Astrocyte of the cerebellum (primary cell): ENCODE results near the gene DSN1.

Experiments
- DNase-seq: peaks from one replicate; pipeline ENCODE4 v3.0.0-alpha.2; 2011; ENCODE audit warnings: low read depth
- H3K4me3 ChIP-seq: 2 replicates; pipeline ENCODE4 v1.5.1; 2011; ENCODE audit warnings: mild to moderate bottlenecking, low read depth, low read length, moderate library complexity
- CTCF ChIP-seq: IDR thresholded peaks from 2 replicates; pipeline ENCODE4 v1.5.1; 2012; ENCODE audit warnings: low read length, low read depth, moderate library complexity, mild to moderate bottlenecking; ENCODE audit errors: missing control alignments
- in situ Hi-C: cut with HindIII; loops from 2 replicates; pipeline ENCODE4 v1.10.0; 2017; ENCODE audit warnings: low sequenced_read_pairs

The DSN1 gene, protein sequence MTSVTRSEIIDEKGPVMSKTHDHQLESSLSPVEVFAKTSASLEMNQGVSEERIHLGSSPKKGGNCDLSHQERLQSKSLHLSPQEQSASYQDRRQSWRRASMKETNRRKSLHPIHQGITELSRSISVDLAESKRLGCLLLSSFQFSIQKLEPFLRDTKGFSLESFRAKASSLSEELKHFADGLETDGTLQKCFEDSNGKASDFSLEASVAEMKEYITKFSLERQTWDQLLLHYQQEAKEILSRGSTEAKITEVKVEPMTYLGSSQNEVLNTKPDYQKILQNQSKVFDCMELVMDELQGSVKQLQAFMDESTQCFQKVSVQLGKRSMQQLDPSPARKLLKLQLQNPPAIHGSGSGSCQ

DNA sequence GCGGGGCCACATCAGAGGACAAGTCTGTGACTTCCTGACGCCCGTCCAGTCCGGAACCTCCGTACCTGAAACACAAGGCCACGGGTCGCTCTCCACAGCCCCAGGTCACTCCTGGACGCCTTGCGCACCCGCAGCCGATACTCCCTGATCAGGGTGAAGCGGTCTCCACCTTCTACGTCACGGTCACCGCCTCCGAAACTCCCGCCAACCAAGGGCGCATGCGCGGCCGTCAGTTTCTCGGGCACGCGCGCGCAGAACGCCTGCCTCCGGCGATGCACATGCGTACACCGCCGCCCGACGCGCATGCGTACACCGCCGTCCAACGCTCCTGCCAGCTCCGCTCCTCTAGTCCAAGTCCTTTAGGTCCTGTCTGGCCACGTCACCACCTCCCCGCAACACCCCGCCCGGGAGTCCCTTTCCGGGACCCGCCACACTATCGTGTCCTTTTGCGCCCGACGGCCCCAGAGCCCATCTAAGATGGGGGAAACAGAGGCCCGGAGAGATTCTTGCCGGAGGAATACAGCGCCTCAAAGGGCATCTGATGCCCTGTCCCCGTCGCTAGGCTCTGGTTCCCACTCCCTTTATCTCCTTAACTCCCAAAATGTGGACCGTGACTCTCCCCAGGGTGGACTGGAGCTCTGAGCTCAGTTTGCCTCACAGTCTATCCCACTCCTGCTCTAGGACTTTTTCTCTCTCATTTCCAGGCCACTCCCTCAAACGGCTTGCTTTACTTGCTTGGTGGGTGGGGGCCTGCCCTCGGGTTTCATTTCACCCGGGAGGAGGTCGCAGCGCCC is at the start of gene DSN1:
DSN1 (minus strand) TSS at position 167 of the 794 bp plus-strand sequence. CDS start 2,305 bp downstream, outside the sequence.
- peak; percentile 92 for DNase-seq
- peak within 1 kb of the TSS; percentile 70 for H3K4me3 ChIP-seq
- in situ Hi-C loops, result loop anchor here (25.0 kb wide), 2 partner anchors 211 to 286 kb away; partner anchors contain the start of gene TGIF2
- TF ChIP-seq CTCF, result peak; percentile 75

GRCh38 chr20:36823121-36823520 is 49.6 kb upstream of the DSN1 start:
- no peak for DNase-seq
- in situ Hi-C loops, result no loop called here
- TF ChIP-seq CTCF, result no peak
- H3K4me3 ChIP-seq, result no peak overlapping the region

DNA sequence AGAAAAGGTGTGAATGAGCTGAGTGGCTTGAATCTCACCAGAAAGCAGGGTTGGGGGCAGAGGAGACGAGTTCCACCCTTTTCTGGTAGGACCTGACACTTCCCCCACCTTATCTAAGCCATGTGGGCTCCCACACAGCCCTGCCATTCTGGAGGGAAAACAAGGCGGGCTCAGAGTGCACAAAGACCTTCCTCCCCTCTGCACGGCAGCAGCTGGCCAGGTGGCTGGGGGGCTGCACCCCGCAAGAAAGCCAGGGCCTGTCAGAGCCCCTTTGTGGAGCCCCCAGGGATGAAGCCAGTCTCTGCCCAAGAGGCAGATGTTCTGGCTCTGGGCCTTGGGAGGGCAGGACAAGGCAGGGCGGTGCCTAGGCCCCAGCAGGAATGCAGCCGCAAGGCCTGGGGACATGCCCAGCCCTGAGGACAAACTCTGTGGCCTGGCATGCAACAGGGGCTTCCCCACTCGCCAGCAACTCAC is 48.4 kb upstream of the DSN1 start:
- DNase-seq, result no peak
- in situ Hi-C loops, result no loop called here
- TF ChIP-seq CTCF, result no peak
- no peak overlapping the region for H3K4me3 ChIP-seq

DNA sequence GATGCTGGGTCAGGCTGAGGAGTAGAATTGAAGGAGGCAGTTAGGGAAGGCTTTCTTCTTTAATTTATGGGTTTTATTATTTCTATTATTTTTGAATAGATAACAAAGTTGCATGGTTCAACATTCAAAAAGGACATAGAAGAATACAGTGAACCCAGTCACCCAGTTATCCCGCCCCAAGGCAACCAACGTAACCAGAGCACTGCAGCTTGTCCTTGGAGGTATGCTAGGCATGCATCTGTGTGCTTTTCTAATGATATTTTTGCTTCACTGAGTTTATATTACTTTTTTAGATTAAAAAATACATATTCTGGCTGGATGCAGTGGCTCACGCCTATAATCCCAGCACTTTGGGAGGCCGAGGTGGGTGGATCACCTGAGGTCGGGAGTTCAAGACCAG is 47.4 kb upstream of the DSN1 start:
- no peak overlapping the region for H3K4me3 ChIP-seq
- no peak for TF ChIP-seq CTCF
- no peak for DNase-seq
- in situ Hi-C loops, result no loop called here

GRCh38 chr20:36820073-36820472 is 46.5 kb upstream of the DSN1 start:
- no peak for TF ChIP-seq CTCF
- no peak for DNase-seq
- H3K4me3 ChIP-seq, result no peak overlapping the region
- in situ Hi-C loops, result no loop called here

- in situ Hi-C loops, result no loop called here
- H3K4me3 ChIP-seq, result no peak overlapping the region
- no peak for DNase-seq
- TF ChIP-seq CTCF, result no peak
These were observed 46.1 kb upstream of the DSN1 start for GRCh38 chr20:36819659-36820058.
